ENCODE data around the gene ECSIT. TPM values are rescaled to one million over a fixed set of nuclear protein-coding genes. Genes with fewer than 3 reads are reported as not detected.
"Not testable (repeated sequence)": the region's sequence is repeated elsewhere in the genome, so short reads cannot be mapped to it uniquely, and the experiment has no call there.

The ECSIT gene
- total RNA-seq, 1 donor from 2014 or later, result 28.4 TPM

DNA sequence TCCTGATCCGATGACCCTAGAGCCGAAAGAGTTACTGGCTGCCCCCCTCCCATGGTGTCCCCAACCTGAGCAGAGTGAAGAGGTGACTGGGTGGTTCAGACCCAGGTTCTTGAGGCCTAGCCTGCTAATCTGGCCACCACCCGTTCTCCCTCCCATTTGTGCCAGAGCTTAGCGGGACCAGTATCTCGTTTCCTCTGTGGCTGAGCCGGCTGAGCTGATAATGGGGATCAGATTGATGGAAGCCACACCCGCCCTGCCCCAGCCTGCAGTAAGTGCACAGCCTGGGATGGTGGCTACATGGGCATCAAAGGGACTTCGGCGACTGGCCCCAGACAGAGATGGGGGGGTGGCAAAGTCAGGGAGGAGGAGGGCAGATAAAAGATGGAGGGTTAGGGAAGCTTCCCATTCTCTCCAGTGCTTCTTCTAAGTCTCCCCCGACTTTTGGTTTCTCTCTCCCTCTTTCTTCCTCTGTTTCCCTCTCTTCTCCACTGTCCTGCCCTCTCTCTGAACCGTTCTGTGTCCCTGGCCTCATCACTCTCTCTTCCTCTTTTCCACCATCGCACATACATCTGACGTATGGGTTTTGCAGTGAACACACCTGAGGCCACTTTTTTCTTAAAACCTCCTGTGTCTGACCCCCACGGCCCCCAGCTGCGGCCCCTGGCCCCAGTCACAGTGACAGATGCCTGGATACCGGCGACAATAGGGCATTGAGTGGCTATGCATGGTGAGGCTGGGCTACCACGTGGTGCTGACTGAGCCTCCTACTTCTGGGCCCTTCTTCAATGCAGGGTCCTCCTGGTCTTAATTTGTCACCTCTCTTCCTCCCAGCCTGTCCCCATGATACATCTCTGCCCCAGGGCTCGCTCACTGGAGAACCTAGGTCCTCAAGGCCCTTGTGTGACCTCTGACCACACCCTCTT, 50.5 kb downstream of the ECSIT start:
- DNase-seq (ENCODE audit: low spot score), result no peak

DNA sequence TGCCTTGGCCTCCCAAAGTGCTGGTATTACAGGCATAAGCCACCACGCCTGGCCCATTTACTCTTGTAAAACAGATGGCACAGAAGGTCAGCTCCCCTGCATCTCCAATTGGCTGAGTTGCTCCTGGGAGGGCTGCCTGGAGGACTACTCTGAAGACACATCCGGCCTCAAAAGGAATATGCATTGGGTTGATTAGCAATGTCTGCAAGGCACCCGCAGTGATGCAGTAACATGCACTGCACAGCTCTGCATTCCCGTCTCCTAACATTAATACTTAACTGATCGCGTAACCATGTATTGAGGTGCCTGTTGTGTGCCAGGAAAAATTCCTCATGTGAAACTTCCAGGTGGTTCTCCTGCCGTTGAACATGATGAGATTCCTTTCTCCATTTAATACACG, 53.1 kb downstream of the ECSIT start:
- DNase-seq (ENCODE audit: low spot score), result no peak

DNA sequence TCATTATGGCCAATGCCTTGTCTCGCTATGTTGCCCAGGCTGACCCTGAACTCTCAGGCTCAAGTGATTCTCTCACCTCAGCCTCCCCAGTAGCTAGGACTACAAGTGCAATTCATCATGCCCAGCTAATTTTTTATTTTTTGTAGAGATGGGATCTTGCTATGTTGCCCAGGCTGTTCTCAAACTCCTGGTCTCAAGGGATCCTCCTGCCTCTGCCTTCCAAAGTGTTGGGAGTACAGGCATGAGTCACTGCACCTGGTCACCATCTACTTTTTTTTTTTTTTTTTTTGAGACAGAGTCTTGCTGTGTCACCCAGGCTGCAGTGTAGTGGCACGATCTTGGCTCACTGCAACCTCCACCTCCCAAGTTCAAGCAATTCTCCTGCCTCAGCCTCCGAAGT, 53.6 kb downstream of the ECSIT start:
- DNase-seq (ENCODE audit: low spot score), result not testable (repeated sequence)

- DNase-seq (ENCODE audit: low spot score), result no peak
Observed at GRCh38 chr19:11473725-11474124, 55.2 kb downstream of the ECSIT start.

DNA sequence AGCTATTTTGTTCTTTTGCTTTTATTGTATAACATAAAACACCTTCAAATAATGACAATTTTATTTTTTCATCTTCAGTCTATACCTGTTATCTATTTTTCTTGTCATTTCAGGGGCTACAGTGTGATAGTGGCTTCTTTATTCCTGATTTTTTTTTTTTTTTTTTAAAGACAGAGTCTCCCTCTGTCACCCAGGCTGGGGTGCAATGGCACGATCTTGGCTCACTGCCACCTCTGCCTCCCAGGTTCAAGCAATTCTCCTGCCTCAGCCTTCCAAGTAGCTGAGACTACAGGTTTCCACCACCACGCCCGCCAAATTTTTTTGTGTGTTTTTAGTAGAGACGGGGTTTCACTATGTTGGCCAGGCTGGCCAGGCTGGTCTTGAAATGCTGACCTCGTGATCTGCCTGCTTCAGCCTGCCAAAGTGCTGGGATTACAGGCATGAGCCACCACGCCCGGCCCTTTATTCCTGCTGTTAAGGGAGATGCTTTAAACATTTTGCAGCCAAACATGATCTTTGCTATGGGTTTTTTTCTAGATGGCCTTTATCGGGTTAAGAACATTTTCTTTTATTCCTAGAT, 60.6 kb downstream of the ECSIT start:
- DNase-seq (ENCODE audit: low spot score), result not testable (repeated sequence)

GRCh38 chr19:11465600-11465999, 63.3 kb downstream of the ECSIT start:
- DNase-seq (ENCODE audit: low spot score), result no peak

DNA sequence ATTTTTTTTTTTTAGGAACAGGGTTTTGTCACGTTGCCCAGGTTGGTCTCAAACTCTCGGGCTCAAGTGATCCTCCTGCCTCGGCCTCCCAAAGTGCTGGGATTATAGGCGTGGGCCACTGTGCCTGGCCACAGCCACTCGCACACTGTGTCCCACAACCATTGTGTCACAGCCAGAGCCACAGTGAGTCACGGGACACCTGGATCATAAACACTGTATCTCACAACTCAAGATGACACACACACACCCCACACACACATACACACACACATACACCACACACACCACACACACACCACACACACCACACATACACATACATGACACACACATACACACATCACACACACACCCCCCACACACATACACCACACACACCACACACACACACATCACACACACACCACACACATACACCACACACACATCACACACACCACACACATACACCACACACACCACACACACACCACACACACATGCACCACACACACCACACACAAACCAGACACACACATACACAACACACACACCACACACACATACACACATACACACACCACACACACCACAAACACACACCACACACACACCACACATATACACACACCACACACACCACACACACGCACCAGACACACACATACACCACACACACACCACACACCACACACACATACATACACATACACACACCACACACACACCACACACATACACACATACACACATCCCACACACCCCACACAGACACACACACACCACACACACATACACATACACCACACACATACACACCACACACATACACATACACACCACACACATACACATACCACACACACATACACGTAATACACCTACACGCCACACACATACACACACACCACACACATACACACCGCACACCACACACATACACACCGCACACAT, 64.3 kb downstream of the ECSIT start:
- no peak for DNase-seq (ENCODE audit: low spot score)

DNA sequence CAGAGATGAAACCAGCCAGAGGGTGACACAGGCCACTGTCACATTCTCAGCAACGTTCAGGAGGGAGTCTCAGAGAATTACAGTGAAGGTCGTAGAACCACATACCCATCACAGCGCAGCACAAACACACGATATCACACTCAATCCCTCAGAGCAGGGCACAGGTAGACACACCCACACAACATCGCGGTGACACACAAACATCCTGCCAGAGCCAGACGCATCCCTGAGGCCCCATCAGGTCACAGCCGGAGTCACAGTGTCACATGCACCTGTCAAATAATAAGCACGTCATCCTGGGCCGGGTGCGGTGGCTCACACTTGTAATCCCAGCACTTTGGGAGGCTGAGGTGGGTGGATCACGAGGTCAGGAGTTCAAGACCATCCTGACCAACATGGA, 65.5 kb downstream of the ECSIT start:
- no peak for DNase-seq (ENCODE audit: low spot score)

- no peak for DNase-seq (ENCODE audit: low spot score)
Observed at GRCh38 chr19:11461453-11461852, 67.5 kb downstream of the ECSIT start.

GRCh38 chr19:11460207-11460606, 68.7 kb downstream of the ECSIT start:
- DNase-seq (ENCODE audit: low spot score), result no peak

DNA sequence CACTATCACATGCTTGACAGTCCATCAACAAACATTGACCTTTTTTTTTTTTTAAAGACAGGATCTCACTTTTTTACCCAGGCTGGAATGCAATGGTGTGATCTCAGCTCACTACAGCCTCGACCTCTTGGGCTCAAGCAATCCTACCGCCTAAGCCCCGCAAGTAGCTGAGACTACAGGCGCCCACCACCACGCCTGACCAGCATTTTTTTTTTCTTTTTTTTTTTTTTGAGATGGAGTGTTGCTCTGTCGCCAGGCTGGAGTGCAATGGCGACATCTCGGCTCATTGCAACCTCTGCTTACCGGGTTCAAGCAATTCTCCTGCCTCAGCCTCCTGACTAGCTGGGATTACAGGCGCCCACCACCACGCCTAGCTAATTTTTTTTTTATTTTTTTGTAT, 70.0 kb downstream of the ECSIT start:
- DNase-seq (ENCODE audit: low spot score), result not testable (repeated sequence)

DNA sequence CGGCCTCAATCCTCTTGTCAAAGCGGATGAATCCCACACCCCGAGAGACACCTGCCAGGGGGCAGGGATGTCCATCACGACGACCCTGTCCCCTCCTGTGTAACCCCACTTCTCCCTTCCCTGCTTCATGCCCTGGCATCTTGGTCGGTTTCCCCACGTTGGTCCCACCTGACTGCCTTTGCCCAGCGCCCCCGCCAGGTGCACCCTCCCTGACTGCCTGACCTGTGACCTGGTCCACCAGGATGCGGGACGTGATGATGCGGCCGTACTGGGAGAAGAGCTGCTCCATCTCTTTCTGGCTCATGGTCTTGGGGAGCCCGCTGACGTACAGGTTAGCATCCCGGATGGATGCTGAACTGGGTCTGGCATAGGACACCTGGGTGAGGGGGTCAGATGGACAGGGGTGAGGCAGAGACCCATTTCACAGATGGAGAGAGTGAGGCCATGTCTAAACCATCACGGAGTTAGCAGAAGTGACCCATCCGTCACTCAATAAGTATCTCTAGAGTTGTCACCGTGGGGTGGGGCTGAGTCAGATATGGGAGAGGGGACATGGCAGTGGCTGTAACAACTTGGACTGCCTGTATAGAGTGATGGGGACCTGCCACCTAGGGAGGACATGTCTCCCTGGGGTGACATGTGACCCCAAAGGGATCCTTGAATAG, 70.6 kb downstream of the ECSIT start:
- no peak for DNase-seq (ENCODE audit: low spot score)

- no peak for DNase-seq (ENCODE audit: low spot score)
Observed at GRCh38 chr19:11457831-11458230, 71.1 kb downstream of the ECSIT start.

- DNase-seq (ENCODE audit: low spot score), result no peak
Observed at GRCh38 chr19:11457115-11457514, 71.8 kb downstream of the ECSIT start.

- no peak for DNase-seq (ENCODE audit: low spot score)
Observed at GRCh38 chr19:11456659-11457058, 72.3 kb downstream of the ECSIT start.

Small RNA genes lying within 50 kb of the gene (microRNA-seq; reads per million reads assigned to microRNA genes)
- not detected for gene MIR7974 (ENCODE audit: borderline number of aligned reads)

Other genes starting within 250 kb of the ECSIT start
- not detected for gene TSPAN16, start 233.0 kb downstream of the ECSIT start, total RNA-seq
- gene RAB3D, start 189.5 kb downstream of the ECSIT start, total RNA-seq, result 21.7 TPM
- gene TMEM205, start 182.9 kb downstream of the ECSIT start, total RNA-seq, result 54.3 TPM
- gene CCDC159, start 182.6 kb downstream of the ECSIT start, total RNA-seq, result 16.4 TPM
- gene PLPPR2, start 173.7 kb downstream of the ECSIT start, total RNA-seq, result 26.0 TPM
- 1.2 TPM for gene SWSAP1, start 154.5 kb downstream of the ECSIT start, total RNA-seq
- 9.6 TPM for gene EPOR, start 144.8 kb downstream of the ECSIT start, total RNA-seq
- 18.8 TPM for gene RGL3, start 109.8 kb downstream of the ECSIT start, total RNA-seq
- gene ODAD3, start 94.0 kb downstream of the ECSIT start, total RNA-seq, result 0.35 TPM
- 199 TPM for gene PRKCSH, start 93.5 kb downstream of the ECSIT start, total RNA-seq
- not detected for gene ELAVL3, start 48.1 kb downstream of the ECSIT start, total RNA-seq
- 8.6 TPM for gene ZNF653, start 23.3 kb downstream of the ECSIT start, total RNA-seq
- gene CNN1, start 9.7 kb upstream of the ECSIT start, total RNA-seq, result 21.8 TPM
- 35.0 TPM for gene ELOF1, start 30.1 kb upstream of the ECSIT start, total RNA-seq
- gene ACP5, start 48.5 kb upstream of the ECSIT start, total RNA-seq, result 35.0 TPM
- gene ZNF627, start 68.3 kb upstream of the ECSIT start, total RNA-seq, result 5.4 TPM
- gene ZNF823, start 209.8 kb upstream of the ECSIT start, total RNA-seq, result 6.8 TPM
- gene ZNF441, start 237.9 kb upstream of the ECSIT start, total RNA-seq, result 5.7 TPM